Measurements from ENCODE around the gene ABHD3. TPM values are rescaled to one million over a fixed set of nuclear protein-coding genes. Genes with fewer than 3 reads are reported as not detected.

ABHD3 gene
- total and polyA plus RNA-seq, 2 of the 8 experiments (the other 6 are each of a cell fraction or from before 2014, with no cell fraction given) = 8.4 to 12.1 TPM

GRCh38 chr18:21722687-21723086 is 18.1 kb upstream of the ABHD3 start (continued):
- no peak for TF ChIP-seq SIN3A (conservative IDR thresholded peaks at IDR 0.05 in 1 of 2, IDR thresholded peaks at IDR 0.05 in 1 of 2; ENCODE audit: low read depth in 1 of 2, low read length in 2 of 2)
- TF ChIP-seq HDAC6 (IDR thresholded peaks at IDR 0.05; ENCODE audit: low read depth, low read length) = no peak
- no peak for TF ChIP-seq CREB1 (IDR thresholded peaks at IDR 0.05)
- TF ChIP-seq FOSL1 (IDR thresholded peaks at IDR 0.05; ENCODE audit: insufficient read depth, low read depth, low read length) = no peak
- TF ChIP-seq KDM1A (IDR thresholded peaks at IDR 0.05; ENCODE audit: borderline replicate concordance, low read length) = no peak
- TF ChIP-seq SIRT6 (IDR thresholded peaks at IDR 0.05; ENCODE audit: low read length) = no peak
- no peak for TF ChIP-seq PHF8 (conservative IDR thresholded peaks at IDR 0.05; ENCODE audit: low read depth, low read length)

Measured in H1 (cell line).